H9 (cell line): ENCODE results near the gene PCSK2. TPM values are rescaled to one million over a fixed set of nuclear protein-coding genes. Genes with fewer than 3 reads are reported as not detected.
A peak's percentile ranks its signal among the peaks of the same experiment; 100 is the strongest.

Experiments
- DNase-seq: peaks from one replicate; pipeline ENCODE4 v3.0.0-alpha.2; 2017
- H2AFZ ChIP-seq: one replicate; pipeline ENCODE4 v1.6.1; 2013; ENCODE audit warnings: mild to moderate bottlenecking, low read length, control low read depth, moderate library complexity
- H2AK5ac ChIP-seq: 2 replicates; pipeline ENCODE4 v1.6.1; 2013; ENCODE audit warnings: low read length, control low read depth, mixed read lengths; ENCODE audit not compliant: insufficient read length
- H2BK120ac ChIP-seq: one replicate; pipeline ENCODE4 v1.6.1; 2013; ENCODE audit warnings: low read depth, mild to moderate bottlenecking, low read length, control low read depth, inconsistent platforms; ENCODE audit not compliant: poor library complexity, severe bottlenecking
- H2BK12ac ChIP-seq: 2 replicates; pipeline ENCODE4 v1.6.1; 2013; ENCODE audit warnings: low read length, control low read depth, mixed read lengths, low read depth; ENCODE audit not compliant: insufficient read length
- H2BK15ac ChIP-seq: 2 replicates; pipeline ENCODE4 v1.6.1; 2013; ENCODE audit warnings: low read depth, low read length, control low read depth
- H2BK20ac ChIP-seq: one replicate; pipeline ENCODE4 v1.6.1; 2013; ENCODE audit warnings: low read depth, mild to moderate bottlenecking, low read length, control low read depth, inconsistent platforms; ENCODE audit not compliant: poor library complexity, severe bottlenecking
- H2BK5ac ChIP-seq: 2 replicates; pipeline ENCODE4 v1.6.1; 2013; ENCODE audit warnings: low read length, control low read depth, mixed read lengths; ENCODE audit not compliant: insufficient read length
- H3K14ac ChIP-seq: 2 replicates; pipeline ENCODE4 v1.6.1; 2013; ENCODE audit warnings: low read length, control low read depth; ENCODE audit not compliant: insufficient read depth
- H3K18ac ChIP-seq: 2 replicates; pipeline ENCODE4 v1.6.1; 2013; ENCODE audit warnings: low read depth, mild to moderate bottlenecking, mixed read lengths, low read length, control low read depth; ENCODE audit not compliant: insufficient read length
- H3K23ac ChIP-seq: 2 replicates; pipeline ENCODE4 v1.6.1; 2013; ENCODE audit warnings: low read length, control low read depth, mixed read lengths, low read depth; ENCODE audit not compliant: insufficient read length
- H3K23me2 ChIP-seq: 2 replicates; pipeline ENCODE4 v1.6.1; 2013; ENCODE audit warnings: low read depth, mild to moderate bottlenecking, mixed read lengths, low read length, control low read depth; ENCODE audit not compliant: insufficient read length, poor library complexity, severe bottlenecking
- H3K27ac ChIP-seq: 2 replicates; pipeline ENCODE4 v1.5.1; 2013; ENCODE audit warnings: low read length, control low read depth, mixed read lengths, low read depth; ENCODE audit not compliant: insufficient read length
- H3K27me3 ChIP-seq: 2 replicates; pipeline ENCODE4 v1.6.1; 2013; ENCODE audit warnings: low read length, control low read depth, inconsistent platforms; ENCODE audit not compliant: insufficient read depth
- H3K4ac ChIP-seq: 2 replicates; pipeline ENCODE4 v1.6.1; 2013; ENCODE audit warnings: low read depth, mild to moderate bottlenecking, control low read depth, inconsistent platforms, low read length, moderate library complexity
- H3K4me1 ChIP-seq: 2 replicates; pipeline ENCODE4 v1.6.1; 2013; ENCODE audit warnings: low read length, control low read depth, inconsistent platforms; ENCODE audit not compliant: insufficient read depth
- H3K4me2 ChIP-seq: 2 replicates; pipeline ENCODE4 v1.6.1; 2013; ENCODE audit warnings: low read length, control low read depth, mixed read lengths; ENCODE audit not compliant: insufficient read length, insufficient read depth
- H3K56ac ChIP-seq: 2 replicates; pipeline ENCODE4 v1.6.1; 2013; ENCODE audit warnings: low read depth, mild to moderate bottlenecking, mixed read lengths, low read length, control low read depth; ENCODE audit not compliant: insufficient read length
- H3K79me1 ChIP-seq: 2 replicates; pipeline ENCODE4 v1.6.1; 2013; ENCODE audit warnings: low read depth, mild to moderate bottlenecking, moderate library complexity, low read length, control low read depth, inconsistent platforms; ENCODE audit not compliant: insufficient read depth, poor library complexity, severe bottlenecking
- H3K79me2 ChIP-seq: 2 replicates; pipeline ENCODE4 v1.6.1; 2013; ENCODE audit warnings: low read length, control low read depth, inconsistent platforms; ENCODE audit not compliant: insufficient read depth
- H3K9ac ChIP-seq: 2 replicates; pipeline ENCODE4 v1.6.1; 2013; ENCODE audit warnings: low read length, control low read depth, mixed read lengths; ENCODE audit not compliant: insufficient read length; ENCODE audit errors: extremely low read depth
- H3K9me3 ChIP-seq: one replicate; pipeline ENCODE4 v1.6.1; 2013; ENCODE audit warnings: low read depth, low read length, inconsistent platforms; ENCODE audit not compliant: control insufficient read depth
- H3T11ph ChIP-seq: one replicate; pipeline ENCODE4 v1.6.1; 2013; ENCODE audit warnings: mild to moderate bottlenecking, low read length, control low read depth, inconsistent platforms
- H4K20me1 ChIP-seq: one replicate; pipeline ENCODE4 v1.6.1; 2013; ENCODE audit not compliant: control insufficient read depth, insufficient read length, insufficient read depth
- H4K5ac ChIP-seq: 2 replicates; pipeline ENCODE4 v1.6.1; 2013; ENCODE audit warnings: low read depth, mild to moderate bottlenecking, mixed read lengths, low read length, control low read depth; ENCODE audit not compliant: insufficient read length
- H4K8ac ChIP-seq: replicated peaks from 2 replicates; pipeline ENCODE4 v1.6.1; 2013; ENCODE audit warnings: low read length, control low read depth, mixed read lengths, low read depth; ENCODE audit not compliant: insufficient read length
- H4K91ac ChIP-seq: 2 replicates; pipeline ENCODE4 v1.6.1; 2013; ENCODE audit warnings: low read depth, mild to moderate bottlenecking, moderate library complexity, mixed read lengths, low read length, control low read depth; ENCODE audit not compliant: insufficient read length
- H3K27ac Mint-ChIP-seq, 3 experiments: 2 replicates in 2 of 3; 3 replicates in 1 of 3; pipeline ENCODE4 v1.8.0; 2020 to 2021; ENCODE audit warnings: mixed read lengths in 3 of 3, mild to moderate bottlenecking in 1 of 3, moderate library complexity in 1 of 3
- H3K27me3 Mint-ChIP-seq: 2 replicates; pipeline ENCODE4 v1.8.0; 2021; ENCODE audit warnings: low read depth, mild to moderate bottlenecking, moderate library complexity, mixed read lengths
- H3K36me3 Mint-ChIP-seq, 3 experiments: 2 replicates in 2 of 3; 3 replicates in 1 of 3; pipeline ENCODE4 v1.8.0; 2020 to 2021; ENCODE audit warnings: low read depth in 3 of 3, mixed read lengths in 3 of 3; ENCODE audit not compliant: insufficient read depth in 1 of 3
- H3K4me1 Mint-ChIP-seq, 2 experiments: 2 replicates each; pipeline ENCODE4 v1.8.0; 2020; ENCODE audit warnings: mixed read lengths in 2 of 2
- H3K4me3 Mint-ChIP-seq, 2 experiments: 2 replicates in 1 of 2; 3 replicates in 1 of 2; pipeline ENCODE4 v1.8.0; 2020 to 2021; ENCODE audit warnings: mild to moderate bottlenecking in 2 of 2, mixed read lengths in 2 of 2, moderate library complexity in 1 of 2
- H3K9me3 Mint-ChIP-seq, 2 experiments: 2 replicates in 1 of 2; 3 replicates in 1 of 2; pipeline ENCODE4 v1.8.0; 2020; ENCODE audit warnings: mild to moderate bottlenecking in 2 of 2, mixed read lengths in 2 of 2, moderate library complexity in 1 of 2
- WGBS: extraction: QIAGEN DNeasy Blood & Tissue Kit; methylation state at CpG from one replicate; pipeline ENCODE4 v1.1.7; 2013; ENCODE audit warnings: missing lambda C conversion rate, low lambda C conversion rate, mixed read lengths; ENCODE audit not compliant: insufficient read length; ENCODE audit errors: extremely low coverage; 5-methylcytosine and 5-hydroxymethylcytosine counted together
- total RNA-seq: library from RNA; stranded (reverse); gene quantifications from 2 replicates; pipeline ENCODE4 v1.2.1, GENCODE V29; 2021
- TF ChIP-seq, protein P1 (sequence below): fragments of 200-600 bp; sonication (generic); conservative IDR thresholded peaks from 3 replicates; pipeline ENCODE4 v1.8.0; 2021; ENCODE audit warnings: antibody characterized with exemption, mild to moderate bottlenecking

Gene PCSK2
- total RNA-seq, 1 experiment from 2014 or later, result 2.8 TPM

DNA sequence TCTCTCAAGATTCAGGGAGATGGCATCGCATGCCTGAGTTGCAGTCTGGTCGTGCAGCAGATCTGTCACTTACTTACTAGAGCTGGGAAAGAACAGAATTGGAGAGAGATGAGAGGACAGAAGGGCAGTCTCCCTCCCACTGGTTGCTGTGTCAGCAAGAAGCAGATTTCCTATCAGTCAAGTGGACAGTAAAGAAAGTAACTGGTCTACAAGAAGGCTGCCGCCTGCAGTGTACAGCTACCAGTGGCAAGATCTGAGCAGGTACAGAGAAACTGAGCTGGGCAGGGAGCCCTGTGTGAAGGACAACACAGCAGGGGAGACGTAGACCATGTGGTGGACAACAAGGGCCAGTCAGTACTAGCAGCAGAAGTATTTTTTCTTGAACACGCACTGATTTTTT, 49.5 kb upstream of the PCSK2 start:
- H4K20me1 ChIP-seq, result no peaks in the 10 kb centered on the region
- H2BK120ac ChIP-seq, result no peak overlapping the region
- no peaks in the 10 kb centered on the region for H3K79me2 ChIP-seq
- no peak overlapping the region for H4K5ac ChIP-seq
- H3K9me3 ChIP-seq, result no peaks in the 10 kb centered on the region
- H3K4ac ChIP-seq, result no peak overlapping the region
- H4K8ac ChIP-seq, result no peak overlapping the region
- no peak overlapping the region for H3K4me3 Mint-ChIP-seq
- no peak overlapping the region for H3K27ac ChIP-seq
- H3T11ph ChIP-seq, result no peak overlapping the region
- no peak overlapping the region for H2AFZ ChIP-seq
- no CpG with 5 or more reads among the region's 5 CpGs for WGBS
- H3K27me3 Mint-ChIP-seq, result peaks cover 2% of the 10 kb centered on the region
- H3K27ac Mint-ChIP-seq, result peak overlapping the region in 1 of 3 experiments; percentile 40; a peak in 1 of 7 replicates
- H2BK12ac ChIP-seq, result no peak overlapping the region
- no peaks in the 10 kb centered on the region for H3K9me3 Mint-ChIP-seq
- H4K91ac ChIP-seq, result no peak overlapping the region
- H3K4me1 ChIP-seq, result no peaks in the 10 kb centered on the region
- no peak overlapping the region for H3K18ac ChIP-seq
- no peak overlapping the region for H3K14ac ChIP-seq
- H3K4me1 Mint-ChIP-seq, result peaks cover 7% of the 10 kb centered on the region in 2 experiments; a peak in 3 of 4 replicates
- no peak overlapping the region for H2BK15ac ChIP-seq
- no peak overlapping the region for H2BK5ac ChIP-seq
- H3K36me3 Mint-ChIP-seq, result no peaks in the 10 kb centered on the region
- TF ChIP-seq, protein P1, sequence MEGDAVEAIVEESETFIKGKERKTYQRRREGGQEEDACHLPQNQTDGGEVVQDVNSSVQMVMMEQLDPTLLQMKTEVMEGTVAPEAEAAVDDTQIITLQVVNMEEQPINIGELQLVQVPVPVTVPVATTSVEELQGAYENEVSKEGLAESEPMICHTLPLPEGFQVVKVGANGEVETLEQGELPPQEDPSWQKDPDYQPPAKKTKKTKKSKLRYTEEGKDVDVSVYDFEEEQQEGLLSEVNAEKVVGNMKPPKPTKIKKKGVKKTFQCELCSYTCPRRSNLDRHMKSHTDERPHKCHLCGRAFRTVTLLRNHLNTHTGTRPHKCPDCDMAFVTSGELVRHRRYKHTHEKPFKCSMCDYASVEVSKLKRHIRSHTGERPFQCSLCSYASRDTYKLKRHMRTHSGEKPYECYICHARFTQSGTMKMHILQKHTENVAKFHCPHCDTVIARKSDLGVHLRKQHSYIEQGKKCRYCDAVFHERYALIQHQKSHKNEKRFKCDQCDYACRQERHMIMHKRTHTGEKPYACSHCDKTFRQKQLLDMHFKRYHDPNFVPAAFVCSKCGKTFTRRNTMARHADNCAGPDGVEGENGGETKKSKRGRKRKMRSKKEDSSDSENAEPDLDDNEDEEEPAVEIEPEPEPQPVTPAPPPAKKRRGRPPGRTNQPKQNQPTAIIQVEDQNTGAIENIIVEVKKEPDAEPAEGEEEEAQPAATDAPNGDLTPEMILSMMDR, result no peak
- no peak overlapping the region for H2AK5ac ChIP-seq
- no peak overlapping the region for H3K56ac ChIP-seq
- H3K23me2 ChIP-seq, result no peaks in the 10 kb centered on the region
- H2BK20ac ChIP-seq, result no peak overlapping the region
- no peak overlapping the region for H3K23ac ChIP-seq
- no peaks in the 10 kb centered on the region for H3K79me1 ChIP-seq
- H3K9ac ChIP-seq, result no peak overlapping the region
- H3K27me3 ChIP-seq, result peaks cover 2% of the 10 kb centered on the region; the same call in 1 of the 2 replicates
- H3K4me2 ChIP-seq, result no peak overlapping the region
- no peak for DNase-seq
